NCI-H524 (cell line): Measurements from ENCODE around the gene ADORA2B.
"Not testable (repeated sequence)": the region's sequence is repeated elsewhere in the genome, so short reads cannot be mapped to it uniquely, and the experiment has no call there.

Experiments
- DNase-seq, 2 experiments: peaks; one replicate each; lab custom pipeline; 2025; lab: John Stamatoyannopoulos, UW

Gene ADORA2B

GRCh38 chr17:15944759-15945526 lies at the start of gene ADORA2B:
Gene ADORA2B (plus strand): TSS chr17:15945130. CDS start chr17:15945249, 119 bp downstream.
- peak; percentile 54 to 87 for DNase-seq

GRCh38 chr17:15896277-15896676 lies 48.7 kb upstream of the ADORA2B start:
- no peak for DNase-seq

- DNase-seq, result no peak
Observed at GRCh38 chr17:15896834-15897233, 48.1 kb upstream of the ADORA2B start.

GRCh38 chr17:15899596-15899995 lies 45.3 kb upstream of the ADORA2B start:
- not testable (repeated sequence) for DNase-seq

GRCh38 chr17:15900871-15901270 lies 44.1 kb upstream of the ADORA2B start:
- no peak for DNase-seq

GRCh38 chr17:15905236-15905635 lies 39.7 kb upstream of the ADORA2B start:
- not testable (repeated sequence) for DNase-seq

GRCh38 chr17:15907290-15907689 lies 37.6 kb upstream of the ADORA2B start:
- DNase-seq, result no peak

GRCh38 chr17:15908378-15908777 lies 36.6 kb upstream of the ADORA2B start:
- DNase-seq, result no peak

GRCh38 chr17:15909481-15909991 lies 35.4 kb upstream of the ADORA2B start:
- no peak for DNase-seq

GRCh38 chr17:15910791-15911190 lies 34.1 kb upstream of the ADORA2B start:
- DNase-seq, result no peak

GRCh38 chr17:15911701-15912100 lies 33.2 kb upstream of the ADORA2B start:
- DNase-seq, result not testable (repeated sequence)

GRCh38 chr17:15912416-15912955 lies 32.4 kb upstream of the ADORA2B start:
- DNase-seq, result no peak

GRCh38 chr17:15913826-15914225 lies 31.1 kb upstream of the ADORA2B start:
- DNase-seq, result no peak

GRCh38 chr17:15914400-15915170 lies 30.3 kb upstream of the ADORA2B start:
- DNase-seq, result no peak

- no peak for DNase-seq
Observed at GRCh38 chr17:15915961-15916360, 29.0 kb upstream of the ADORA2B start.

- no peak for DNase-seq
Observed at GRCh38 chr17:15917021-15917437, 27.9 kb upstream of the ADORA2B start.

- no peak for DNase-seq
Observed at GRCh38 chr17:15917438-15918027, 27.4 kb upstream of the ADORA2B start.

- DNase-seq, result no peak
Observed at GRCh38 chr17:15918261-15918660, 26.7 kb upstream of the ADORA2B start.

- DNase-seq, result no peak
Observed at GRCh38 chr17:15918661-15919259, 26.2 kb upstream of the ADORA2B start.

- no peak for DNase-seq
Observed at GRCh38 chr17:15919466-15919865, 25.5 kb upstream of the ADORA2B start.

GRCh38 chr17:15920758-15921239 lies 24.1 kb upstream of the ADORA2B start:
- DNase-seq, result no peak

GRCh38 chr17:15921640-15922039 lies 23.3 kb upstream of the ADORA2B start:
- DNase-seq, result no peak
